ENCODE measurements around the gene ACSL5. TPM values are rescaled to one million over a fixed set of nuclear protein-coding genes. Genes with fewer than 3 reads are reported as not detected.

Gene ACSL5
- total RNA-seq = 3.3 TPM

GRCh38 chr10:112373912-112374338 lies at the start of gene ACSL5:
ACSL5 (plus strand) TSS chr10:112374116; CDS start chr10:112394947, 20,831 bp downstream.
- no peak for ATAC-seq

DNA sequence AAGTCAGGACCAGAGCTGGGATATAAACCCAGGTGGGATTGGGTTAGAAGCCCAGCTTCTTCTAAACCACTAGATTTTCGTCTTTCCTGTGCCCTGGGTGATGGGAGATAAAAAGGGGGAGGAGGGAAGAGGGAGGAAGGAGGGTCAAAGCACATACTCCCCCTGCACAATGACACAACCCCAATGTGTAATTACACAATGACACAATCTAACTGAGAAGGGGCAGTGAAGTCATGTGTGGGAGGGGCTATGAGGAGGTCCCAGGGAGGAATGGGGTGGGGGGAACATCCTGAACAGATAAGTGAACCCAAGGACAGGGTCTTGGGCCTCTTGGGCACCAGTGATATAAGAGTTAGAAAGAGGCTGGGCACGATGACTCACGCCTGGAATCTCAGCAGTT lies 46.2 kb upstream of the ACSL5 start:
- ATAC-seq = no peak

DNA sequence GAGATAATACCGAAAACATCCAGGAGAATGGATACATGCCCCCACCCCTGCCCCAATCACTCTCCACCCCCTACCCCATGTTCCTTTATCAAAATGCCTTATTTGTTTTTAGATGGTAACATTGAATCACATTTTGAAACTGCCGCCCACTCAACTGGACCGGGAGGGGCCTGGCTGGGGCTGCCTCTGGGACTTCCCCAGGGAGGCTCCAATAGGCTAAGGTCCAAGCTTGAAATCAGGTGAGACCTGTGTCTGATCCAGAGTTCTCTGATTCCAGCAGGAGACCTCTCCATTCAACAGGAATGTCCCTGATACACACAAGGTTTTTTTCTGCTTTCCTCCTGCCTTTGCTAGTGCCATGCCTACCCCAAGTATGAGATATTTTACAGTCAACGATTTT lies 43.8 kb upstream of the ACSL5 start:
- no peak for ATAC-seq

DNA sequence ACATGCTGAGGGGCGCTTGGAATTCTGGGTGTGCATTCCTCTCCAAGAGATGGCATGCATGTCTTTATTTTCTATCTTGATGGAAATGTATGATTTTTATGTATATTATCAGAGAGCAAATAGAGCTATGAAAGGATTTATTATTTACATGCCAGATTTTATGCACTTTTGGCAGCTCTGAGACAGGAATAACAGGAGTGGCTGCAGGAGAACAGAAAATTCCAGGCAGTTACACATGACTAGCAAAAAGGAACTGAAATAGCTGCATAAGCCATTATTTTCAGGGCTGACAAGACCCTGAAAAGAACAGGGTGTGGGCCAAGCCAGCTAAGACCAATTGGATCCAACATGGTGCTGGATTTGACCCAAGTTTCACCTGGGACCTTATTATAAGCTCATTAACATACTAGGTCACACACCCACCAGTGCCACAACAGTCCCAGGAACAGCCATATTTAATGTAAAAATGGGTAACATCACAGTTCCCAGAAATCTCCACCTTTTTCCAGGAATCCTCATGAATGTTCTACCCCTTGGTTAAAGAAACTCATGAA lies 43.2 kb upstream of the ACSL5 start:
- ATAC-seq = no peak

- no peak for ATAC-seq
Measured at GRCh38 chr10:112332022-112332421, 41.9 kb upstream of the ACSL5 start.

- no peak for ATAC-seq
Measured at GRCh38 chr10:112332509-112333228, 41.2 kb upstream of the ACSL5 start.

GRCh38 chr10:112333452-112333851 lies 40.5 kb upstream of the ACSL5 start:
- no peak for ATAC-seq

DNA sequence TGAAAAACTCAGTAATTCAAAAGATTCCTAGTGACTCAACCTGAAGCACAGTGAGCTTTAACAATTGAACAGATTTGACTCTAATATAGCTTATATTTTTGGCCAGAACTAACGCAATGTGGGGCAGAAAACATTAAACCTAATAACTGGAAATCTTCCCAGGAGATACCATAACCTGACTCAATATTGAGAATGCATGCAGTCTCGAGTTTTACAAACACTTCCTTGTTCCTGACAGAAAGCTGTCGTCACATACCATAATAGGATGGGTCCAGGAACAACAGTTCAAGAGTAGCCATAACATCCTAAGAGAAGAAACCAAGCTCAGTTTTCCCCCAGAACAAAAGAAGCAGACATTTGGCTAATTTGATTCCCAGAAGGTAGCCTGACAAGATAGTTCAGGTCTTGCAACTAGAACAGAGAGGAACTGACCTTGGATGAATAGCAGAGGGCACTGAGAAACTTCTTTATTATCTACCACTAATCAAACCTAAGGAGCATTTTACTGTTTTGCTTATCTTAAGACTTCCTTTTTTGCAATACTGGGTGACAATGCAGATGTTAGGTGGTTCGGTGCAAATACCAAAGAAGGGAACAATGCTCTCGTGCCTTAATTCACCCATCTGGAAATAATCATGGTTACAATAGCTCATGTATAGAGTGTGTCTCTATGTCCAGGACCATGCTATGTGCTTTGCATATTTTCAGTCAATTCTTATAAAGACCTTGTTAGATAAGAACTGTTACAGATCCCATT lies 38.6 kb upstream of the ACSL5 start:
- ATAC-seq = peak; percentile 47

DNA sequence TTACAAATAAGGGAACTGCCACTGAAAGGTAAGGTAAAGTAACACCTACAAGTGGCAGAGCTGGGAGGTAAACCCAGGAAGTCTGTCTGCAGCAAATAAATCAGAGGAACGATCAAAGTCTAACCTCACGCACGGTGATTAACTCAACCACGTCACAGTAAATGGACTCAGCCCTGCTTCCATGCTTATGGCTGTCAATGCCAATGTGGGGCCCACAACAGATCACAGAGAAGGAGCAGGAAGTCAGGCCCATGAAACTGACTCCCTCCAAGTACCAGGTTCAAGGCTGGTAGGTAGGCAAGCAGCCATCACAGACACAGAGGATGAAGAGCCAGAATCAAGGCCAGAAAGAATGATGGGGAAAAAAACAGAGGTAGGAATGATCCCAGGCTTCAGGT lies 38.0 kb upstream of the ACSL5 start:
- no peak for ATAC-seq

DNA sequence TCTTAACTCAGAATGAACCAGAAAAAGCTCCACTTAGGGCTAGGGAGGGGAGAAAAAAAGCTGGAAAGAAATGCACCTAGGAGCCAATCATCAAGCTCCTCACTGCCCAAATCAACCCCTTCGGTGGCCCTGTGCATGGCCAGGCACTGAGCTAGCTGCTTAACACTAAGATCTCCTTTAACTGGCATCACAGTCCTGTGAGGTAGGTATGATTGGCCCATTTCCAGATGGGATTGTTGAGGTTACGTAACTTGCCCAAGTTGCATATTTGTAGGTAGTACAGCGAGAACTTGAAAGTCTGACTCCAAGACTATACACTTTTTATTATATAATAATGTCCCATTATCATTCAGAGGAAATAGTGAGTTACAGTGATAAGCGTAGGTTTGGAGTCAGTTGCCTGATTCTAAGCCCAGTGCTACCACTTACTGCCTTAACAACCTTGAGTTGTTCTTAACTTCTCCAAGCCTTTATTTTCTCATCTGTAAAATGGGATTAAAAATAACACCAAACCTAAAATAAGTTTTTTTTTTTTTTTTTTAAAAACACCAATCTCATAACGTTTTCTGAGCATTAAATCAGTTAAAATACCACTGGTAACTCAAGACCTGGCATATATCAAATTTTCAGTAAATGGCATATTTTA lies 37.2 kb upstream of the ACSL5 start:
- ATAC-seq = peak; percentile 39

DNA sequence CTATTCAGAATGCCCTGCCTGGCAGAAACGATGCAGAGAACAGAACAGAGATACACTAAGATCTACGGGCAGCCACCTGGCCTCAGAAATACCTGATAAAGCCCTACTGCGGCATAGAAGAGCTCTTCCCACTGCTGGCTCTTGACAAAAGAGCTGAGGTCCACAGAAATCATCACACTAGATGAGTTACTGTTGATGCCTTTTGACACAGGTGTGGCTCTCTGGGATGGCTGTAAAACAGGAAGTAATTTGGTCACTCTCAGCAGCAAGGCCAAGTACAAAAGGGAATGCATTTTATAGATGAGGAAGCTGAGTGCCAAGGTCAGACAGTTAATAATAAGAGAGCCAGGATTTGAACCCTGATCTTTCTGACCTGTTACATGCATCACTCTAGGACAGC lies 35.0 kb upstream of the ACSL5 start:
- ATAC-seq = no peak

- ATAC-seq = no peak
Measured at GRCh38 chr10:112340601-112341000, 33.3 kb upstream of the ACSL5 start.

GRCh38 chr10:112343056-112343806 lies 30.7 kb upstream of the ACSL5 start:
- no peak for ATAC-seq

DNA sequence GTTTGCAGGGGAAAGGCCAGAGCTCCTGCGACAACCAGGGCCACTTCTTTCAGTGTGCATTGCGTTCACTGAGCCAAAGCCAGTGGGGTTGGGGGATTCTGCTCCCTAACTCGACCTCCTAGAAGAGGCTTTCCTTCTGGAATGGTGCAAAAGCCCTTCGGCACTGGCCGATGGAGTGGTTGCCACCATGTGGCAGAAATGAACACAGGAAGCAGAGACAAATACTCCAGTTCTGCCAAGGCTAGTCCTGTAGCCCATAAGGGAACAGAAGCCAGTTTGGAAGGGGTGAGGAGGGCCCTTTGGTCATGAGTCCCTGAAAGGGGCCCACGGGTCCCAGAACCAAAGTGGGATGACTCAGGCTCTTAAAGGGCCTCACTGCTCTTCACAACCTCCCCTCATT lies 29.7 kb upstream of the ACSL5 start:
- ATAC-seq = no peak

- ATAC-seq = no peak
Measured at GRCh38 chr10:112345202-112345601, 28.7 kb upstream of the ACSL5 start.

DNA sequence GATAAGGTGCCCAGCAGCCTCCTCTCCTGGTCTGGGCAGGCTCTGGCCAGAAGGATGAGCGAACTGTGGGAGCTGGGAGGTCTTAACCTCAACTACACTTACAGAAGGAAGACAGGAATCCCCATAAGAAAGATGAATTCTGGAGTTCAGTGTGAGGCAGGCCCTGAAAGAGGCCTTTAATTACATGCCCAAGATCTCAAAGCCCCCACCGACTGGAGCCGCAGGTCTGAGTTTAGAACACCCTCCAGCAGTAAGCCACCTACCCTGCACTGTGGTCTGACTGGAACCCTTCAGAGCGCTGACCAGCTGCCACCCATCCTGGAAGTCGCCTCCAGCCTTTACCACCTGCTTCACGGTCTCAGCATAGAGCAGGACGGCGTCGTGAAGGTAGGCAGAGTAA lies 28.2 kb upstream of the ACSL5 start:
- no peak for ATAC-seq

DNA sequence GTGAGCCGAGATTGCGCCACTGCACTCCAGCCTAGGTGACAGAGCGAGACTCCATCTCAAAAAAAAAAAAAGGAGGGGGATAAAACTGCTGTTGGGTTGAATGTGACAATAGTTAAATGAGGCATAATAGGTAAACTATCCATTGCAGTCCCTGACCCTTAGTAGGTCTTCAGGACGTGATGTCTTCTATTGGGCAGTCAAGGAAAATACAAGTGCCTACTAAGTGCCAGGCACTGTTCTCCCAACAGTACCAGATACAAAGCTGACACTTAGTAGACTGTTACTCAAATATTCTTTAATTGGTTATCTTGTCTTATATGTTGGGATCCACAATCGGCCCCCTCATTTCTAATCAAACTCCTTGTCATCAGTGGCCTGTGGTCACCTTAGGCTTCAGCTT lies 27.1 kb upstream of the ACSL5 start:
- no peak for ATAC-seq

DNA sequence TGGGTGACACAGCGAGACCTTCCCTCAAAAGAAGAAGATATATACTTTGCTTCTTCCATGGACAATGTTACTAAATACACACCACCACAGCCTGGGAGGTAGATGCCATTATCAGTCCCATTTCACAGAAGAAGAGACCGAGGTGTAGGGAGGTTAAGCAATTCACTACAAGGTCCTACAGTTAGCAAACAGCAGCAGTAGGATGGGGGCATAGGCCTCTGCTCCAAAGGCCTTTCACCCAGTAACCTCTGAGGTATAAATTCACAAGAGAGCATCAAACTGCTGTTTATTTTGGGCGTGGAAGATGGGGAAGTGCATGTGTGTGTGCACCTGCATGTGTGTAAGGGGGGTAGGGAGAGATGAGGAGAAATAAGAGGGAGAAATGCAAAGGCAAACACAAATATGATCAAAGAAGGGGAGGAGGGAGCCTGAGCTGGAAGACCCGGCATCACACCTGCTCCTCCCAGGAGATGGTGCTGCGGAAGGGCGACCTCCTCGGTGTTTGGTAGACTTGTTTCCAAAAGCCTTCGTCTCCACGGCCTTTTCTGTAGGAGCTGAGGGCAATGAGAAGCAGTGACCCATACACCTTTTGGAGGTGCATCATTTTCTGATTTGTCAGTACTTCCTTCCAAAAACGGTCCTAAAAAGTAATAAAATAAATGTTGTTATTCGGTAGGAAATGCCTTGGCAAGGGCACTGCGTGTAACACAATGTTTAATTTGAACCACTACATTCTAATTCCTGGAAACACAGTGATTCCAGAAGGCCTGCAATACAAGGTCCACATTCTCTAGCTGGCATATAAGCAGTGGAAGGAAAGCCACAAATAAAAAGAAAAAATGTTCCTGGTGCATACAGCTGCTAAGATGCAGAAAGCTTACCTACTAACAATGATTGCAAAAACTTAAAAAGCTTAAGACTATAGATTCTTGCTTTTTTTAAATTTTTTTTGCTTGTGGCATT lies 25.9 kb upstream of the ACSL5 start:
- no peak for ATAC-seq

GRCh38 chr10:112348759-112349158 lies 25.2 kb upstream of the ACSL5 start:
- no peak for ATAC-seq

DNA sequence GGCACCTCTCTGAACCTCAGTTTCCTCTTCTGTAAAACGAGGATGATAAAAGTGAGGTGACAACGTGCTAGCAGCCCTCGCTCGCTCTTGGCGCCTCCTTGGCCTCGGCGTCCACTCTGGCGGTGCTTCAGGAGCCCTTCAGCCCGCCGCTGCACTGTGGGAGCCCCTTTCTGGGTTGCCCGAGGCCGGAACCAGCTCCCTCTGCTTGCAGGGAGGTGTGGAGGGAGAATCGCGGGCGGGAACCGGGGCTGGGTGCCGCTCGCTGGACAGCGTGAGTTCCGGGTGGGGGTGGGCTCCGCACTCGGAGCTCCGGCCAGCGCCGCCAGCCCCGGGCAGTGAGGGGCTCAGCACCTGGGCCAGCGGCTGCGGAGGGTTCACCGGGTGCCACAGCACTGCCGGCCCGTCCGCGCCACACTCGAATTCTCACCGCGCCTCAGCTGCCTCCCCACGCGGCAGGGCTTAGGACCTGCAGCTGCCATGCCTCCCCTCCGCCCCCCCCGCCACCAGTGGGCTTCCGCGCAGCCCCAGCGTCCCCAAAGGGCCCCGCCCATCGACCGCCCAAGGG lies 24.3 kb upstream of the ACSL5 start:
- ATAC-seq = no peak

- ATAC-seq = no peak
Measured at GRCh38 chr10:112351146-112351545, 22.8 kb upstream of the ACSL5 start.
